ENCODE data around the gene PRRC2C. TPM values are rescaled to one million over a fixed set of nuclear protein-coding genes. Genes with fewer than 3 reads are reported as not detected.
A peak's percentile ranks its signal among the peaks of the same experiment; 100 is the strongest.

Gene PRRC2C
- total RNA-seq, 1 donor from 2014 or later, result 155 TPM

DNA sequence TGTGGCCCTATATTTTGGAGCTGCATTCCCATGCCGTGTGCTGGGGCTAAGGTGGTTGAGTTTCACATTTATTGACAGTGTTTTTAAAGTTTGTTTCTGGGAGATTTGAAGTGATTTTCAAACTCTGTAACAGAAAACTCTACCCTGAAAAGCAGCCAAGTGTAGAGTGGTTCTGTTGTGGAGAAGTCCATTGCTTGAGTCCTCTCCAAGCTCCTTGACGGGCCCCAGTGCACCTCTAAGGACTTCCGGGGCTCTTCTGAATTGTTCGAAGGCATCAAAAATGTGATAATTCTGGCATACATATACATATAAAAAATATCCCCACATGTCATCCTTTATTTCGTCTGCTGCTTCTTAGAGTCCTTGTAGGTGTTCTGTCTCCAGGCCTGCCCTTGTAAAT is 141.7 kb downstream of the PRRC2C start:
- intact Hi-C loops (cut with DNase I), result no loop called here
- TF ChIP-seq, protein P1, sequence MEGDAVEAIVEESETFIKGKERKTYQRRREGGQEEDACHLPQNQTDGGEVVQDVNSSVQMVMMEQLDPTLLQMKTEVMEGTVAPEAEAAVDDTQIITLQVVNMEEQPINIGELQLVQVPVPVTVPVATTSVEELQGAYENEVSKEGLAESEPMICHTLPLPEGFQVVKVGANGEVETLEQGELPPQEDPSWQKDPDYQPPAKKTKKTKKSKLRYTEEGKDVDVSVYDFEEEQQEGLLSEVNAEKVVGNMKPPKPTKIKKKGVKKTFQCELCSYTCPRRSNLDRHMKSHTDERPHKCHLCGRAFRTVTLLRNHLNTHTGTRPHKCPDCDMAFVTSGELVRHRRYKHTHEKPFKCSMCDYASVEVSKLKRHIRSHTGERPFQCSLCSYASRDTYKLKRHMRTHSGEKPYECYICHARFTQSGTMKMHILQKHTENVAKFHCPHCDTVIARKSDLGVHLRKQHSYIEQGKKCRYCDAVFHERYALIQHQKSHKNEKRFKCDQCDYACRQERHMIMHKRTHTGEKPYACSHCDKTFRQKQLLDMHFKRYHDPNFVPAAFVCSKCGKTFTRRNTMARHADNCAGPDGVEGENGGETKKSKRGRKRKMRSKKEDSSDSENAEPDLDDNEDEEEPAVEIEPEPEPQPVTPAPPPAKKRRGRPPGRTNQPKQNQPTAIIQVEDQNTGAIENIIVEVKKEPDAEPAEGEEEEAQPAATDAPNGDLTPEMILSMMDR (IDR thresholded peaks at IDR 0.05), result no peak

DNA sequence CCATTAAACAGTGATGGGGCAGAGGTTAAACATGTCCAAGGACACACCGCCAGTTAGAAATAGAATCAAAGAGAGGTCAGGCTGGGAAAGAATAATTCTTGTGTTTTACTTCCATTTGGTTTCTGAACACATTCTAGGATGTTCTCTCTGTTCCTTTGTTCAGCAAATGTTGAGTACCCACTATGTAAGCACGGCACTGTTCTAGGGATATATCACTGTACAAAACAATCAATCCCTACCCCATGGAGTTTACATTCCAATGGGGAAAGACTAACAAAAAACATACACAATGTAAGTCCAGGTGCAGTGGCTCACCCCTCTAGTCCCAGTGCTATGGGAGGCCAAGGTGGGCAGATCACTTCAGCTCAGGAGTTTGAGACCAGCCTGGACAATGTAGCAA is 142.9 kb downstream of the PRRC2C start:
- H3K27me3 ChIP-seq, result no peaks in the 10 kb centered on the region
- ATAC-seq (no peak), DNase-seq (no peak)
- intact Hi-C loops (cut with DNase I), result no loop called here
- H3K4me3 ChIP-seq, result no peak overlapping the region
- H3K4me1 ChIP-seq, result no peaks in the 10 kb centered on the region
- no peaks in the 10 kb centered on the region for H3K36me3 ChIP-seq
- H3K9me3 ChIP-seq, result no peaks in the 10 kb centered on the region
- TF ChIP-seq, protein P1 (IDR thresholded peaks at IDR 0.05), result no peak
- no peak overlapping the region for H3K27ac ChIP-seq

More for the DNA sequence above, 141.7 kb downstream of the PRRC2C start:
- H3K36me3 ChIP-seq, result no peaks in the 10 kb centered on the region
- peak; percentile 50 for ATAC-seq
- no peaks in the 10 kb centered on the region for H3K4me1 ChIP-seq
- no peaks in the 10 kb centered on the region for H3K9me3 ChIP-seq
- DNase-seq, result no peak
- H3K27me3 ChIP-seq, result no peaks in the 10 kb centered on the region
- no peak overlapping the region for H3K27ac ChIP-seq
- H3K4me3 ChIP-seq, result no peak overlapping the region

DNA sequence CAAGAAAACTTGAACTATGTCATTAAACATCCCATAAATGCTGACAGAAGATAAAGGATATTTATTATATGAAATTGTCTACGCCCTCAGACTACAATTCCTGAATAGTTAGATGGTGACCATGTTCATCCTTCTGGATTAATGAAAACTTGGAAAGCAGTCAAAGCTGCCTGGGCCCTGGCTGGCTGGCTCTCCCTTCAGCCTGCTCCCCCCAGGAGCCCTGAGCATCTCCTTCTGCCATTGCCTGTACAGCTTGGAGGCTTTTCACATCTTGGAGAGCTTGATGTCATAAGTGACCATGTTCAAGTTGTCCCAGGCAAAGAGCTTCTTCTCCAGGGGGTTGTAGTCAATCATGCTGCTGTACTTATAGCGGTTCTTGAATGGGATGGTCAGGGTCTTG is 150.3 kb downstream of the PRRC2C start:
- H3K27me3 ChIP-seq, result no peaks in the 10 kb centered on the region
- H3K36me3 ChIP-seq, result no peaks in the 10 kb centered on the region
- ATAC-seq, result no peak
- H3K9me3 ChIP-seq, result no peaks in the 10 kb centered on the region
- TF ChIP-seq, protein P1 (IDR thresholded peaks at IDR 0.05), result no peak
- no peak for DNase-seq
- H3K4me1 ChIP-seq, result no peaks in the 10 kb centered on the region
- H3K4me3 ChIP-seq, result no peak overlapping the region
- intact Hi-C loops (cut with DNase I), result no loop called here
- no peak overlapping the region for H3K27ac ChIP-seq

DNA sequence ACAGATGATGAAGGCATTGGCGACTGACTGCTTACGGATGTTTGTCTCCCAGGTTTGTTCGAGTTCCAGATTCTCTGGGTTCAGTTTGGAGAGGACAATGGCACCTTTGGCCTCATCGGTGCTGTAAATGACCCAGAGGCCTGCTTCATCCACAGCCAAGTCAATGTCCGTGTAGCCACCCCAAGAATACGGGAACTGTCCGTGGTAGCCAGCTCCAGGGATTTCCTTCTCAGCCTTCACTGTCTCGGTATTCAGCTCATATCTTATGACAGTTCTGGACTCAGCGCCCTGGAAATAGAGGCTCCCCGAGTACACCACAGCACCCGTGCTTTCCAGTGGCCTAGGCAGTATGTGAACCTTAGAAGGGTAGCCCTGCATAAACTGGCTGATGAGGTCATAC is 150.8 kb downstream of the PRRC2C start:
- no peaks in the 10 kb centered on the region for H3K27me3 ChIP-seq
- intact Hi-C loops (cut with DNase I), result no loop called here
- no peaks in the 10 kb centered on the region for H3K36me3 ChIP-seq
- TF ChIP-seq, protein P1 (IDR thresholded peaks at IDR 0.05), result no peak
- no peak overlapping the region for H3K27ac ChIP-seq
- no peaks in the 10 kb centered on the region for H3K9me3 ChIP-seq
- DNase-seq, result no peak
- no peak overlapping the region for H3K4me3 ChIP-seq
- no peaks in the 10 kb centered on the region for H3K4me1 ChIP-seq
- no peak for ATAC-seq

DNA sequence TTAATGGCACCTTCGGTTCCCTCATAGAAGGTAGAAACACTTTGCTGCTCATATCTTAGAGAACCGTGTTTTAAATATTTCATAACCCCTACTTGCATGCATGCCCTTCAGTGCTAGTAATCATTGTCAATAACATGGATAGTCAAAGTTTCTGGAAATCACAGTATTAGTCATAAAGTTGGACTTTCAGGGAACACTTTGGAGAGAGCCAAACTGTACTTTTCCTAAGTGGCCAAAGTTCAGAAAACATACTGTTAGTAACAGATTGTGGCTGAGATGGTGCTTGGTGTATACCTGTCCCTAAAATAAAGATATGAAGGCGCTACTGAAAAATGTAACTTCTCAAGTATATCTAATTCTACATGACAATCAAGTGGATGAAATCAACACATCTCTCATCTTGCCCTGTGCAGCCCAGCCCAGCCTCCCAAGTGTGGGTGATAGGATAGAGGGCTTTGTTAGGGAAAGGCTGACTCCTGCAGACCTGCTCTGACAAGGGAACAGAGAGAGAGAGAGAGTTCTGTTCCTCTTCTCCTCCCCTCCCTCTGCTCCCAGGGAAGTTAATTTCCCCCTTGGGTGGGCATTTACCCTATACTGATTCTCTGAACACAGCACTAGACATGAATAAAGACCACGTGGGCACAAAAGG is 152.7 kb downstream of the PRRC2C start:
- Histone ChIP-seq H3K36me3 (no peaks in the 10 kb centered on the region), H3K27me3 (no peaks in the 10 kb centered on the region), H3K4me1 (no peaks in the 10 kb centered on the region), H3K27ac (no peak overlapping the region), H3K4me3 (no peak overlapping the region), H3K9me3 (no peaks in the 10 kb centered on the region)
- ATAC-seq (peak; percentile 49), DNase-seq (no peak)
- intact Hi-C loops (cut with DNase I), result no loop called here
- TF ChIP-seq, protein P1 (IDR thresholded peaks at IDR 0.05), result no peak

DNA sequence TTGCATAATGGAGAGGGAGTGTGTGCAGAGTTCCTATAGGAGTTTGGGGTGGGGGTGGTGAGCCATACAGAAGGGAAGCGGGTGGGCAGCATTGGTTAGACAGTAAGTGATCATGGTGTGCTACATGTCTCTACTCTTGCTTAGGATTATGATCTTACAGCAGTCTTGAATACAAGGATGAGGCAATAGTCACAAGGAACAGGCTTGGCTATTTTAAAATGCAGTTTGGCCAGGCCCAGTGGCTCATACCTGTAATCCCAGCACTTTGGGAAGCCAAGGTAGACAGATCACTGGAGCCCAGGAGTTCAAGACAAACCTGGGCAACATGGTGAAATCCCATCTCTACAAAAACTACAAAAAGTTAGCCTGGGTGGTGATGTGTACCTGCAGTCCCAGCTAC is 154.9 kb downstream of the PRRC2C start:
- Histone ChIP-seq H3K36me3 (no peaks in the 10 kb centered on the region), H3K27ac (no peak overlapping the region), H3K4me3 (no peak overlapping the region), H3K9me3 (no peaks in the 10 kb centered on the region), H3K27me3 (no peaks in the 10 kb centered on the region), H3K4me1 (peaks cover 8% of the 10 kb centered on the region)
- intact Hi-C loops (cut with DNase I), result no loop called here
- TF ChIP-seq, protein P1 (IDR thresholded peaks at IDR 0.05), result no peak
- ATAC-seq (no peak), DNase-seq (no peak)
